ENCODE data around the gene SEMA5A.

SEMA5A gene

DNA sequence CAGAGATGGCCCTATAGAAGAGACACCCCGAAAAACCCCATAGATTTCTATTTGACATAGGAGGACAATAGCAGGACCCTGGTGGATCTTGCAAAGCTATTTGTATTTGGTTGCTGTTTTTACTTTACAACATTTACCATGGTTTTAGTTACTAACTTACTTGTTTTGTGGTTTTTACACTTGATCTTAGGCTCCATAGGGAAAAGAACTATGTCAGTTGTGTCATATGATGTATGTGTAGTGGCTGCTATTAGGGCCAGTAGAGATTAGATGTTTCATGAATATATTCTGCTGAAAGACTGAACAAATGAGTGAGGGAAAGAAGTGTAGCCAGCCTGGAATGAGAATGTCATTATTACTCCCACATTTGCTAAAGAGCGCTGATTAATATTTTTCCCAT, 388.1 kb downstream of the SEMA5A start:
- TF ChIP-seq, protein P1, sequence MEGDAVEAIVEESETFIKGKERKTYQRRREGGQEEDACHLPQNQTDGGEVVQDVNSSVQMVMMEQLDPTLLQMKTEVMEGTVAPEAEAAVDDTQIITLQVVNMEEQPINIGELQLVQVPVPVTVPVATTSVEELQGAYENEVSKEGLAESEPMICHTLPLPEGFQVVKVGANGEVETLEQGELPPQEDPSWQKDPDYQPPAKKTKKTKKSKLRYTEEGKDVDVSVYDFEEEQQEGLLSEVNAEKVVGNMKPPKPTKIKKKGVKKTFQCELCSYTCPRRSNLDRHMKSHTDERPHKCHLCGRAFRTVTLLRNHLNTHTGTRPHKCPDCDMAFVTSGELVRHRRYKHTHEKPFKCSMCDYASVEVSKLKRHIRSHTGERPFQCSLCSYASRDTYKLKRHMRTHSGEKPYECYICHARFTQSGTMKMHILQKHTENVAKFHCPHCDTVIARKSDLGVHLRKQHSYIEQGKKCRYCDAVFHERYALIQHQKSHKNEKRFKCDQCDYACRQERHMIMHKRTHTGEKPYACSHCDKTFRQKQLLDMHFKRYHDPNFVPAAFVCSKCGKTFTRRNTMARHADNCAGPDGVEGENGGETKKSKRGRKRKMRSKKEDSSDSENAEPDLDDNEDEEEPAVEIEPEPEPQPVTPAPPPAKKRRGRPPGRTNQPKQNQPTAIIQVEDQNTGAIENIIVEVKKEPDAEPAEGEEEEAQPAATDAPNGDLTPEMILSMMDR (conservative IDR thresholded peaks at IDR 0.05): no peak
- H3K27ac ChIP-seq: no peak overlapping the region

DNA sequence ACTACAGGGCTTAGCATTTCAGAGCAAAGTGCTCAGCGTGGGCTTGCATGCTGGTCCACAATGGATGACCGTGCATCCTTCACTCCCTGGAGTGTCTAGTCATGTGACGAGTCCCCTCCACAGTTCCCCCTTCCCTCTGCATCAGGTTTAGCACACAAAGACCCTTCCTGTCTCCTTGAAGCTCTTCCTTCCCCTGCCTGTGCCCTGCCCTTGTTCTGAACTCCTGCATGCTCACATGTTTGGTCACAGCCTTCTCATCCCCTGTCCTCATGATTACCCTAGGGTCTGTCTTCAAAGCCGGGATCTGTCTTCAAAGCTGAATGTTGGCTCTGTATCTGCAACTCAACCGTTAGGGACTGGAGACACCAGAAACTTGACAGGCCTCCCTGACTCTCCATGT, 388.9 kb downstream of the SEMA5A start:
- H3K27ac ChIP-seq: no peak overlapping the region
- TF ChIP-seq, protein P1 (conservative IDR thresholded peaks at IDR 0.05): no peak

DNA sequence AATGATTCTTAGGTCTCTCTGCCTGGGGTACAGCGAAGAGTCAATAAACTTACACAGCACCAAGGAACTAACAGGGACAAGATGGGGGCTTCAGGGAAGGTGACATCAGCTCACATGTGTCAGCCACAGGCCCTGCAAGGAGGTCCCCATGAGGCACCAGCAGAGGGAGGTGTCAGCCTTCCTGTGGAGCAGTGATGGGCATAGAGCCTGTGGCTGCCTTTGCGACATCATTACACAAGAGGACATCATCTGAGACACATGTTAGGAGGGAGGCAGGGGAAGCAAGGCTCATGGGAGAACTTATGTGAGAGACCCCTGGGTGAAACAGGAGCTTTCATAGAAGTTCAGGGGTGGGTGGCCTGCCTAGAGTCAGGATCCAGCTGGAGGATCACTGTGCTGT, 389.6 kb downstream of the SEMA5A start:
- TF ChIP-seq, protein P1 (conservative IDR thresholded peaks at IDR 0.05): 0 out of 2 replicates have a peak, but pooled peaks have one; percentile 21
- no peak overlapping the region for H3K27ac ChIP-seq

DNA sequence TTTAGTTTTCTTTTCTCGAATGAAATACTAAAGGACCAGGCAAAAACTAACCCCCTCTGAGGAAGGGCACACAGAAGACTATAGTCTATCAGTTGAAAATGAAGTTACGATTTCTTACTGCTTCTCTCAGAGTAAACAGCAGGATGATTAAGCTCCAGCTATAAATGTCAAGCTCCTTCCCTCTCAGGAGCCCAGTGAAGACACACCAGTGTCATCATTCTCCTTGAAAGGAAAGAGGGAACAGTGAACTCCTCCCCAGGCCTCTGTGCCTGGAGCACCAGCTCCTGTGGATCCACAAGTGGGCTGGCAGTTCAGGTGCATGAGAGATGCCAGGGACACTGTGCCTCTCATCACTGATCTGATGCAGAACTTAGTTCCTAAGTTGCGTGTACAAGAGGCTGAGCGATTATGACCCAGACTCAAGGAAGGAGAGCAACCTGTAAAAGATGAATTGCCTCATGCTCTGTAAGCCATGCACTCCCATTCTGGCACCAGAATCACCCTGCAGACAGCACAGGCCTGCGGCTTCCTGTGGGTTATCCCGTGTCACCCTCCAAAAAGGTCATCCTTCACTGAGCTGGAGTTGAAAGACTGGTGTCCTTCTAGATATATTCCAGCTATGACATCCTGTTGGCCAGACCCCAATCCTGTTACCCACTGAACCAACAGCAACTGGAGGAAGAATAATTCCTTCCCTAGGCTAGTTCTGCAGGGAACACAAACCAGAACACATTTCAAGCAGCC, 394.0 kb downstream of the SEMA5A start:
- TF ChIP-seq, protein P1 (conservative IDR thresholded peaks at IDR 0.05): no peak
- no peak overlapping the region for H3K27ac ChIP-seq

DNA sequence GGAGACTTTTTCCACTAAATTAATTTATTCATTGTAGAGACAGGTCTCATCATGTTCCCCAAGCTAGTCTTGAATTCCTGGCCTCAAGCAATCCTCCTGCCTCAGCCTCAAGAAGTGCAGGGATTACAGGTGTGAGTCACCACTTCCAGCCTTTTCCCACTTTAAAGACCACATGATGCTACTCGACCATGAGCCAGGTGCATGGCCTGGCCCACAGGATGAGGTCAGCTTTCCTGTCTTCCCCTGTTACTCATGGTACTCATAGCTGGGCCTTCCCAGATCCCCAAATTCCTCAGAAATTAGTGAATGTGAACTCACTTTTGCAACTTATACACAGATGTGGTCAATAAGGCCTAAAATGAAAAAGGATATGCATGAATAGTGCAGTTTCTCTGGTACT, 395.9 kb downstream of the SEMA5A start:
- no peak overlapping the region for H3K27ac ChIP-seq
- TF ChIP-seq, protein P1 (conservative IDR thresholded peaks at IDR 0.05): no peak

DNA sequence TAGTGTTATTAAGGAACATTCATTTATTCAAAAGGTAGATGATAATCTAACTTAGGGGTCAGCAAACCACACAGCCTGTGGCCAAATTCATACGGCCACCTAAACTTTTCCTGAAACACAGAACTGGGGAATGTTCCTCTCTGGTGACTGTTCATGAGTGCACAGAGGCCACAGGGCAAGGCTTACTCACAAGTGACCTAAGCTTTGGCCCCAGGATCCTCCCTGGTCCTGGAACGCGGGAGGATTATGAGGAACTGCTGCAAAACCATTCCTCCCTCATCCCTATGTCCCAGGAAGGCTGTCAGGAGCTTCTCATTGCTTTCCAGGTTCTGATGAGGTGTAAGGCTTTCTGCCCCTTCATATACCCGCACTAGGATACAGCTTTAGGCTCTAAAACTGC, 397.6 kb downstream of the SEMA5A start:
- no peak overlapping the region for H3K27ac ChIP-seq
- TF ChIP-seq, protein P1 (conservative IDR thresholded peaks at IDR 0.05): no peak

DNA sequence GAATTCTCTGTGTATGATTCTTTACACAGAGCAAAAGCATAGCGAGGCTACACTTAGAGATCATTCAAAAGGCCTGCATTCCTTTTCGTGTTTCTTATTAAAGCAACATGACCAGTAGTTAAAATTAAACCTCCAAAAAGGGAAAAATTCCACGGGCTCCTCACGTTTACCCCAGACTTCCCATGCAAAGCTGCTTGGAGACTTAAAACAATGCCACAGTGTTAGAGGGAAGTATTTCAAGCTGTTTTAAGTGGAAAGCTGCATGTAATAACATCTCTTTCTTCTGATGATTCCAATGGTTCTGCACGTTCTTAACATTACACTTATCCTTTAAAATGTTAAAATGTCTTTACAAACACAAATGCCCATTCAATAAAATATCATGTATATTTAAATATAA, 405.2 kb downstream of the SEMA5A start:
- TF ChIP-seq, protein P1 (conservative IDR thresholded peaks at IDR 0.05): no peak

More for the DNA sequence above, 405.2 kb downstream of the SEMA5A start:
- no peak overlapping the region for H3K27ac ChIP-seq

Data from VCaP (cell line).